AG04450 (cell line): ENCODE results near the gene YPEL1. TPM values are rescaled to one million over a fixed set of nuclear protein-coding genes. Genes with fewer than 3 reads are reported as not detected.
"Not testable (repeated sequence)": the region's sequence is repeated elsewhere in the genome, so short reads cannot be mapped to it uniquely, and the experiment has no call there.

ENCODE experiments used
- CTCF ChIA-PET: fragments of 300-600, 350-600 bp; formaldehyde crosslinking; extraction: SDS; loops from one replicate; lab custom pipeline; 2022; ENCODE audit warnings: antibody characterized with exemption, inconsistent platforms; lab: Charles Lee
- POLR2A ChIA-PET: fragments of 350-600 bp; formaldehyde crosslinking; extraction: SDS; loops from one replicate; lab custom pipeline; 2021; ENCODE audit warnings: antibody characterized with exemption, inconsistent platforms; lab: Yijun Ruan, JAX
- DNase-seq: peaks from one replicate; pipeline ENCODE4 v3.0.0-alpha.2; 2011; ENCODE audit warnings: low read depth, low spot score
- H3K27ac ChIP-seq: one replicate; pipeline ENCODE4 v1.5.1; 2012; ENCODE audit warnings: low read depth, low read length, control low read depth
- H3K27me3 ChIP-seq: one replicate; pipeline ENCODE4 v1.6.0; 2012; ENCODE audit warnings: low read length; ENCODE audit not compliant: control insufficient read depth, insufficient read depth
- H3K4me3 ChIP-seq: 2 replicates; pipeline ENCODE4 v1.5.1; 2011; ENCODE audit warnings: mild to moderate bottlenecking, low read depth, low read length, control low read depth
- H3K9me3 ChIP-seq: 2 replicates; pipeline ENCODE4 v1.5.1; 2012; ENCODE audit warnings: low read length; ENCODE audit not compliant: control insufficient read depth, insufficient read depth
- polyA plus RNA-seq: library from polyadenylated mRNA; depleted of rRNA; stranded (reverse); fragments of >200 nt; gene quantifications from 2 replicates; pipeline ENCODE4 v1.2.3, GENCODE V29; 2011
- TF ChIP-seq, protein P1 (sequence below): IDR thresholded peaks from 2 replicates; pipeline ENCODE4 v1.5.1; 2011; ENCODE audit warnings: low read depth, low read length, control low read depth, inconsistent platforms

Gene YPEL1
- polyA plus RNA-seq, 1 experiment, result 5.5 TPM

DNA sequence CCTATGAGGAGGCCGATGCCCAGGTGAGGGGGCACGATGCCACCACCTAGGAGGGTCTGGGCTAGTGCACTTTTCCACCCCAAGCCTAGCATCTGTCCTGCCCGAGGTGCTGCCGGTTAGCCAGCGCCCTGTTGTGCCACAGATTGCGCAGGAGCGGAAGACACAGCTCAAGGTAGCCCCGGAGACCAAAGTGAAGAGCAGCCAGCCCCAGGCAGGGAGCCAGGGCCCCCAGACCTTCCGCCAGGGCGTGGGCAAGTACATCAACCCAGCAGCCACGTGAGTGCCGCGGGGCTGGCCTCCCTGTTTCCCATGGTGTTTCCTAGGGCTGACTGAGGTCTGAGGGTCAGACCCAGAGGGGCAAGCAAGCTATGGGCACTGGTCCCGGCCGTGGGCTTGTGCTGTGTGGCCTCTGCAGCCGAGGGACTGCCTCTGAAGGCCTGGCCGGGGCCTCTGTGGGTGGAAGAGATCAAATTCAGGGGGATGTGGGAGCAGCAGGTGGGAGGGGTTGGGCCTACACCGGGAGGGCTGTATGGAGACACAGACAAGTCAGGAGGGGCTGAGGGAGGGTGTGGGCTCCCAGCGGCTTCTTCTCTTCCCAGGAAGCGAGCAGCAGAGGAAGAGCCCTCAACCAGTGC is 40.7 kb downstream of the YPEL1 start:
- no peaks in the 10 kb centered on the region for H3K9me3 ChIP-seq
- ChIA-PET CTCF (no interaction called here), POLR2A (no interaction called here)
- H3K27me3 ChIP-seq, result no peaks in the 10 kb centered on the region
- H3K27ac ChIP-seq, result no peak overlapping the region
- TF ChIP-seq, protein P1, sequence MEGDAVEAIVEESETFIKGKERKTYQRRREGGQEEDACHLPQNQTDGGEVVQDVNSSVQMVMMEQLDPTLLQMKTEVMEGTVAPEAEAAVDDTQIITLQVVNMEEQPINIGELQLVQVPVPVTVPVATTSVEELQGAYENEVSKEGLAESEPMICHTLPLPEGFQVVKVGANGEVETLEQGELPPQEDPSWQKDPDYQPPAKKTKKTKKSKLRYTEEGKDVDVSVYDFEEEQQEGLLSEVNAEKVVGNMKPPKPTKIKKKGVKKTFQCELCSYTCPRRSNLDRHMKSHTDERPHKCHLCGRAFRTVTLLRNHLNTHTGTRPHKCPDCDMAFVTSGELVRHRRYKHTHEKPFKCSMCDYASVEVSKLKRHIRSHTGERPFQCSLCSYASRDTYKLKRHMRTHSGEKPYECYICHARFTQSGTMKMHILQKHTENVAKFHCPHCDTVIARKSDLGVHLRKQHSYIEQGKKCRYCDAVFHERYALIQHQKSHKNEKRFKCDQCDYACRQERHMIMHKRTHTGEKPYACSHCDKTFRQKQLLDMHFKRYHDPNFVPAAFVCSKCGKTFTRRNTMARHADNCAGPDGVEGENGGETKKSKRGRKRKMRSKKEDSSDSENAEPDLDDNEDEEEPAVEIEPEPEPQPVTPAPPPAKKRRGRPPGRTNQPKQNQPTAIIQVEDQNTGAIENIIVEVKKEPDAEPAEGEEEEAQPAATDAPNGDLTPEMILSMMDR, result no peak
- no peak for DNase-seq
- no peak overlapping the region for H3K4me3 ChIP-seq

DNA sequence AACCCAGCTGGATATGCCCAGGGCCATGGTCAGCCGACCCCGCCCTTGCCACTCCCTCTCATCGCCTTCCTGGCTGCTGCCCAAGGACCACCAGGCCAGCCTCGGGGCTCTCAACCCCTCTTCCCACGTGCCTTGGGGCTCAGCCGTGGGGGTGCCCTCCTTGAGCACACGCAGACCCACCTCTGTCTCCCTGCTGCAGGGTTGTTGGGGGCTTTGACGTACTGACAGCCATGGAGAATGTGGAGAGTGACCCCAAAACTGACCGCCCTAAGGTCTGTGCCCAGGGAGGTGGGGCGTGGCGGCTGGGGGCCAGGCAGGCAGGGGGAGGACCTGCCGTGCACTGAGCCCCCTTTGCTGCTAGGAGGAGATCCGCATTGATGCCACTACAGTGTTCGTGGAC is 41.2 kb downstream of the YPEL1 start:
- H3K9me3 ChIP-seq, result no peaks in the 10 kb centered on the region
- DNase-seq, result no peak
- ChIA-PET CTCF (no interaction called here), POLR2A (no interaction called here)
- TF ChIP-seq, protein P1, result no peak
- H3K27me3 ChIP-seq, result no peaks in the 10 kb centered on the region
- no peak overlapping the region for H3K27ac ChIP-seq
- H3K4me3 ChIP-seq, result no peak overlapping the region

DNA sequence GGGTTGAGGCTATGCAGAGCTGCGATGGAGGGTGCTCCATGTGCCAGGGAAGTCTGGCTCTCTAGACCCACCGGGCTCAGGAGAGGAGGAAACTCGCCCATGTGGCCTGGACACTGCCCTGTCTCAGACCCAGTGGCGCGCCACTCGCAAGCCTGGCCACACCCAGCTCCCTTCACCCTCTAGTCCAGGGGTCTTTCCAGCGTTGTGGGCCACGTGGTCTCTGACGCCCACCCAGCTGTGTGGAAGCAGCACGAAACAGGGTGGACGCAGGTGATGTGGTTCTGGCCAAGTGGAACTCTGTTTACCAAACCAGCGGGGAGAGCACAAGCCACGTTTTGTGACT is 41.6 kb downstream of the YPEL1 start:
- no peak for DNase-seq
- no peak overlapping the region for H3K4me3 ChIP-seq
- H3K9me3 ChIP-seq, result no peaks in the 10 kb centered on the region
- ChIA-PET CTCF (no interaction called here), POLR2A (no interaction called here)
- no peaks in the 10 kb centered on the region for H3K27me3 ChIP-seq
- TF ChIP-seq, protein P1, result no peak
- H3K27ac ChIP-seq, result no peak overlapping the region

GRCh38 chr22:21693333-21693998 is 42.1 kb downstream of the YPEL1 start:
- no peak for DNase-seq
- no peak overlapping the region for H3K4me3 ChIP-seq
- H3K9me3 ChIP-seq, result no peaks in the 10 kb centered on the region
- CTCF ChIA-PET, result no interaction called here
- TF ChIP-seq, protein P1, result no peak
- no peaks in the 10 kb centered on the region for H3K27me3 ChIP-seq
- POLR2A ChIA-PET, result interaction anchor here (0.6 kb wide), 1 partner anchor 152 kb away, joined by 5 read pairs; no protein-coding TSS in a partner anchor
- no peak overlapping the region for H3K27ac ChIP-seq

- CTCF ChIA-PET, result not testable (repeated sequence)
Observed at GRCh38 chr22:21692856-21693255, 42.7 kb downstream of the YPEL1 start.

More at GRCh38 chr22:21692856-21693255, 42.7 kb downstream of the YPEL1 start:
- not testable (repeated sequence) for H3K27ac ChIP-seq, DNase-seq, H3K27me3 ChIP-seq, H3K9me3 ChIP-seq, H3K4me3 ChIP-seq
- POLR2A ChIA-PET, result interaction anchor here (0.6 kb wide), 1 partner anchor 152 kb away, joined by 5 read pairs; no protein-coding TSS in a partner anchor
